Muscle layer of colon (tissue), 2 donors: ENCODE measurements around the gene LPP.
"Not testable (repeated sequence)": the region's sequence is repeated elsewhere in the genome, so short reads cannot be mapped to it uniquely, and the experiment has no call there.

Experiments used
- H3K27ac ChIP-seq: one replicate; pipeline ENCODE4 v1.7.0; 2013; ENCODE audit warnings: low read depth, mild to moderate bottlenecking, low read length, moderate library complexity
- H3K27me3 ChIP-seq, 2 donors: one replicate each; pipeline ENCODE4 v1.7.0; 2013; ENCODE audit warnings: low read length in 2 of 2, mild to moderate bottlenecking in 2 of 2; ENCODE audit not compliant: insufficient read depth in 2 of 2, control insufficient read depth in 1 of 2
- H3K36me3 ChIP-seq: one replicate; pipeline ENCODE4 v1.7.0; 2013; ENCODE audit warnings: mild to moderate bottlenecking, low read length; ENCODE audit not compliant: insufficient read depth
- H3K4me1 ChIP-seq: one replicate; pipeline ENCODE4 v1.7.0; 2013; ENCODE audit warnings: mild to moderate bottlenecking, low read length; ENCODE audit not compliant: insufficient read depth
- H3K4me3 ChIP-seq, 2 donors: one replicate each; pipeline ENCODE4 v1.7.0; 2013; ENCODE audit warnings: low read length in 2 of 2, low read depth in 1 of 2, mild to moderate bottlenecking in 1 of 2, moderate library complexity in 1 of 2
- H3K9ac ChIP-seq: one replicate; pipeline ENCODE4 v1.7.0; 2013; ENCODE audit warnings: low read length
- H3K9me3 ChIP-seq: one replicate; pipeline ENCODE4 v1.7.0; 2013; ENCODE audit warnings: mild to moderate bottlenecking, low read length
- donor health status: abdominal sarcoma.
- donor health status: Adenocarcinoma of cecum.

Gene LPP

DNA sequence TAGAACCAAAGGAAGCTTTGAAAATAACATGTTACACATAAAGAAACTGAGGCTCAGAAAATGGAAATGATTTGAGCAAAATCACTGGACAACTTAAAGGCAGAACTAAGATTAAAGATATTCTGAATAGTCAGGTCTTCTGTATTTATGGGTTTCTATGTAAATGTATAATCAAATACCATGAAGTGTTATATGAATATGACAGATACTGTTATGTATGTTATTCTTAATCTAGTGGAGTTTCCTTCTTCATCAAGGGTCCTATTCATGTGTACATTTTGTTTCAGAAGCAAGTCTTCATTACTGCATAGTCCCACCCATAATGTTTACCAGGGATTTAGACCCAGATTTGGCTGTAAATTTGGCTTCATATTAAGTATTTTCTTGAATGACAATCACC lies 547.0 kb downstream of the LPP start:
- Histone ChIP-seq H3K4me1 (peaks cover 3% of the 10 kb centered on the region), H3K9me3 (no peaks in the 10 kb centered on the region), H3K27ac (no peak overlapping the region), H3K27me3 (no peaks in the 10 kb centered on the region), H3K9ac (no peak overlapping the region), H3K4me3 (no peak overlapping the region), H3K36me3 (no peaks in the 10 kb centered on the region)

DNA sequence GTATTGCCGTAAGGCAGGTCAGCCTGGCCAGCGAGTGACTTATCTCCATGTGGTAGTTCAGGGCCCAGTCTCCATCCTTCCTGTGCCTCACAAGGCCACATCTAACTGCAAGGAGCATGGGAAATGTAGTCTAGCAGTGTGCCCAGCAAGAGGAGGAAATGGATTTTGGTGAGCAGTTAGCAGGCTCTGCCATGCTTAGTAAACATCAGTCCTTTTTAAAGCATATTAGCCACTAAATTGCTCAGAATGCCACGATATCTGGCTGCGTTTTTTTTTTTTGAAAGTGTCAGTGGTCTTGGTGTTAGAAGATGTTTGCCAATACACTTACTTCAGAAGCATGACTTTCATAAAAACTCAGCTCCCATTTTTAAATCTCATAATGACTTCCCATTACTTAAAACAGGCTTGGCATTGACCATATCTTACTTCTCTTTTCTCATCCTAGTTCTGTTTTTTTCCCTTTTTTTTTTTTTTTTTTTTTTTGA lies 547.6 kb downstream of the LPP start:
- H3K9ac ChIP-seq, result no peak overlapping the region
- no peaks in the 10 kb centered on the region for H3K9me3 ChIP-seq
- H3K27me3 ChIP-seq, result no peaks in the 10 kb centered on the region
- no peaks in the 10 kb centered on the region for H3K36me3 ChIP-seq
- no peak overlapping the region for H3K4me3 ChIP-seq
- no peak overlapping the region for H3K27ac ChIP-seq
- peaks cover 10% of the 10 kb centered on the region for H3K4me1 ChIP-seq

DNA sequence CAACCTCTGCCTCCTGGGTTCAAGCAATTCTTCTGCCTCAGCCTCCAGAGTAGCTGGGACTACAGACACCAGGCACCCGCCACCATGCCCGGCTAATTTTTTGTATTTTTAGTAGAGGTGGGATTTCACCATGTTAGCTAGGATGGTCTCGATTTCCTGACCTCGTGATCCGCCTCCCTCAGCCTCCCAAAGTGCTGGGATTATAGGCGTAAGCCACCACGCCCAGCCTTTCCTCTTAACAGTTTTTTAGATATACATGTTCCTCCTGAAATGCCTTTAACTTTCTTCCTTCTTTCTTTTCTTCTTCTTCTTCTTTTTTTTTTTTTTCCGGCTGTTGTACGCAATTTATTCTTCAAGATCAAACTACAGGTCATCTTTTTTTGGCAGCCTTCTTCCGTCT lies 548.1 kb downstream of the LPP start:
- not testable (repeated sequence) for H3K9ac ChIP-seq, H3K27me3 ChIP-seq, H3K27ac ChIP-seq, H3K9me3 ChIP-seq, H3K4me3 ChIP-seq, H3K36me3 ChIP-seq
- peaks cover 12% of the 10 kb centered on the region for H3K4me1 ChIP-seq

DNA sequence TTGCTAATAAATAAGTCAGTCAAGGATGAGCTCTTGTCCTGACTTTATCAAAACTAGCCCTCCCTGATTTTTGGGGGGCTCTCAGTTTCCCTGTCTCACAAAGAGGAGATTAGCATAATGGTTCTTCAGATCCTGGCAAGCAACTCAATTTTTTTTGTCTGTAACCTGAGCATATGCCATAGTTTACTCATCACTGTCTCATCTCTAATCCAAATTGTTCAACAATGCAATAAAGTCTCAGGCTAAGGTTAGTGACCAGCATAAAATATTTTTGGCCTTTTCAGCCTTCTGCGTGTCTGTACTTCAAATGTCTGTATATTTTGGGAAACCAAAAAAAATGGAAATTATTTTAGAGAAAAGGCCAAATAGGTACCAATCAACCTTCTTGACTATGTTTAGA lies 552.2 kb downstream of the LPP start:
- Histone ChIP-seq H3K4me1 (peaks cover 24% of the 10 kb centered on the region), H3K27me3 (no peaks in the 10 kb centered on the region), H3K4me3 (no peak overlapping the region), H3K36me3 (no peaks in the 10 kb centered on the region), H3K27ac (no peak overlapping the region), H3K9me3 (no peaks in the 10 kb centered on the region), H3K9ac (no peak overlapping the region)

DNA sequence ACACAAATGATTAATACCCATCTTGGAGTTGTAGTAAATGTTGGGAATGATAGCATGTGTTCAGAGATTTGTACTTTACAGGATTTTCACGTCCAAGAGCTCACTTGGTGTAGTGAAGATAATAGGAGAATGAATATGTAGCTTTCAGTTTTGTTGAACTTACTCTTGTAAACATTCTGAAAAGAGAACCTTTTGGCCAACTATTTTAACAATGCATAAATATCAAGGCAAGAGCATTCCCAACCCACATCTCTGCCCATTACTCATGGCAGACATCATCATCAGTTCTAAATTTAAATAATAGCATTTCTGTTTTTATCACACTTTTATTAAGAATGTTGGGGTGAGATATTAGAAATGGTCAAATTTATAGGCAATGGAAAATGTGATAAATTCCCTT lies 552.6 kb downstream of the LPP start:
- Histone ChIP-seq H3K27ac (no peak overlapping the region), H3K4me1 (peaks cover 28% of the 10 kb centered on the region), H3K4me3 (no peak overlapping the region), H3K36me3 (no peaks in the 10 kb centered on the region), H3K27me3 (no peaks in the 10 kb centered on the region), H3K9ac (no peak overlapping the region), H3K9me3 (no peaks in the 10 kb centered on the region)

DNA sequence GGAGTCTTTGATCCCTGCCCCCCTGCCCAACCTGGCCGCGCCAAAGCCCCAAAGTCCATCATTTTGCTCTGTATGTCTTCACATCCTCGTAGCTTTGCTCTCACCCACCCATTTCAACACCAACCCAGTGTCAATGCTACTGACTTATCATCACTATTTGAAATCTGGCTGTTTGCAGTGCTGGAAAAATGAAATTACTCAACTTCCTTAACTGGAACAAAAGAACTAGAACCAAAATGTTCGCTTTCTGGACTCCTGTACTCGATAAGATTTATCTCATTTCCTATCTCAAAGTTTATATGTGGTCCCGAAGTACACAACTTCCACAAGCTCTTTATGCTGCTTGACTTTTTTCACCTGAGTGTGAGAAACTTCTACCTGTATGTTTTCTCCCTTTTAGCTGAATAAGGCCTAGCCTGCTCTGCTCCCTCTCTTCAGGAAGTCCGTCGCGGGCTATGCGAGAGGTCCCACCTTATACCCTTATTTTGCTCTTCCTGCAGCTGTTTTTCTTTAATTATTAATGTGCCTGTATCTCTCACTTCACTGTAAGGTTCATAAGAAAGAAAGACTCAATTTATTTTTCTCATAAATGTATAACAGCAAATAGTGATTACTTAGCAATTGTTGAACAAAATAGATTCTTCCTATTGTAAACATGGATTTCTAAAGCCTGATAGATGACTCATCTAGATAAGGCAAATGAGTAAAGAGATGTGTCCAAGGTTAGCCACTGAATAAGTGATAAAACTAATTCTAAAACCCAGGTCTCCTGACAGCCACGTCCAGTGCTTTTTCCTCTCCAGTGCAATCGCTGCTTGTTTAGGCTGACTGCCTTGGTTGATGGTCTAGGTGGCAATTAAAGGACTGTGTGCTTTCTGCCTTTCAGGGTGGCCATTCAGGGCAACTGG lies 553.7 kb downstream of the LPP start:
- Histone ChIP-seq H3K4me3 (no peak overlapping the region), H3K9me3 (no peaks in the 10 kb centered on the region), H3K27ac (no peak overlapping the region), H3K4me1 (peaks cover 38% of the 10 kb centered on the region), H3K9ac (no peak overlapping the region), H3K36me3 (no peaks in the 10 kb centered on the region), H3K27me3 (no peaks in the 10 kb centered on the region)

DNA sequence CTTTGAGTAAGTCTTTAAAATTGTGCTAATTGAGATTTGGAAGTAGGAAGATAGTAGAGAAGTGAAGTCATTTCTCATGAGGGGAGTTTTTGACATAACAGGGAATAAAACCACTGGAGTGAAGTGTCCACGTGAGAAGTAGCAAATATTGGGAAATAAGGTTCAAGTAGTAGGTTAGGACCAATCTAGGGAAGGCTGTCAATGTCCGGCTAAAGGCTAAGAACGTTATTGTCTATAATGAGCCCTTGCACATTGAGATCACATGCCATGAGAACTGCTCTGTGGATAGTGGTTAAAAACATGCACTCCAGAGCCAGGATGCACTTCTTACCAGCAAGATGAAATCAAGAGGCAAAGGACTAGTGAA lies 557.9 kb downstream of the LPP start:
- no peaks in the 10 kb centered on the region for H3K27me3 ChIP-seq
- H3K9me3 ChIP-seq, result no peaks in the 10 kb centered on the region
- peak overlapping the region; percentile 21 for H3K27ac ChIP-seq
- H3K4me3 ChIP-seq, result peak overlapping the region in 1 of 2 donors; percentile 8
- H3K4me1 ChIP-seq, result peaks cover 30% of the 10 kb centered on the region
- H3K9ac ChIP-seq, result no peak overlapping the region
- no peaks in the 10 kb centered on the region for H3K36me3 ChIP-seq

DNA sequence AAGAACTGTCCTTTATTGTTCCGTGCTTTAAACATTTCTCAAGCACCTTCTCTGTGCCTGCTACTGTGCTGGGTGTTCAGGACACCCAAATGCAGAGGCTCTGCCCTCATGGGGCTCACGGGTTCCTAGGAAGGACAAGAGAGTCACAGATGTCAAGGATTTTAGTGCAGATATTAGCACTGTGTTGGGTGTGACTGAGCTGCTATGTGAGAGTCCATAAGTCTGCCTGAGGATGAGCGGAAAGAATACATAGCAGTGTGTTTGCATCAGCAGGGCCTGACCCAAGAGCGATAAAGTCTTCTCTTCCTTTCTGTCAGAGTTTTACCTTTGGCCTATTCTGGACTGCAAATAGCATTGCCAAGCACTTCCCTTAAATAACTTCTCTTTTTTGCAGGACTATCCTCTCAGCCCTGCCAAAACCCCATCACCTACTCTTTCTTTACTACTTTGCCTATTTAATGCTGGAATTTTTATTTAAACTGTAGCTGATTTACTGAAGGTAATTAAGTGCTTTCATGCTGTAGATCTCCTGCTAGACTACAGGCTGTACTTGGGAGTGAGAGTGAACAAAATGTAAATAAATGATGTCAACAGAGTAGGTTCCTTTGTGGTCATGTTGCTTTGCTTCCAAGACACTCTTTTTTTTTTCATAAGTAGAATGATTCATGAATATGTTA lies 558.4 kb downstream of the LPP start:
- Histone ChIP-seq H3K36me3 (no peaks in the 10 kb centered on the region), H3K4me3 (peak overlapping the region in 1 of 2 donors; percentile 8), H3K4me1 (peaks cover 30% of the 10 kb centered on the region), H3K9ac (no peak overlapping the region), H3K27me3 (no peaks in the 10 kb centered on the region), H3K9me3 (no peaks in the 10 kb centered on the region), H3K27ac (peak overlapping the region; percentile 21)

DNA sequence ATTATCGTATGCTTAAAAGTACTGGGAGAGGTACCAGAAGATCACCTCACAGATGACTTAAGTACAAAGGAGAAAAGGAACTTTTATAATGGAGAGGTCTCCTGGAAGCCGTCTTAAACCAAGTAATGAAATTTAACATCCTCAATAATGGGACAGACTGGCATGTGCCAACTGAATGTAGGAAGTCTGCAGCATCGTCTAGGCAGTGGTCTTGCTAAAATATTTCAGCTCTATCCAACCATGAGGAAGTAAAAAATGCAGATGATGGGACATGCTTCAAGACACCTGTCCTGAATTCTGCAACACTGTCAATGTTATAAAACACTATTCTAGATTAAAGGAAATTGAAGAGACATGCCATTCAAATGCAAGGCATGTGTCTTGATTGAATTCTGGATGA lies 559.0 kb downstream of the LPP start:
- Histone ChIP-seq H3K27ac (no peak overlapping the region), H3K27me3 (no peaks in the 10 kb centered on the region), H3K9ac (no peak overlapping the region), H3K4me1 (peaks cover 30% of the 10 kb centered on the region), H3K9me3 (no peaks in the 10 kb centered on the region), H3K36me3 (no peaks in the 10 kb centered on the region), H3K4me3 (no peak overlapping the region)

DNA sequence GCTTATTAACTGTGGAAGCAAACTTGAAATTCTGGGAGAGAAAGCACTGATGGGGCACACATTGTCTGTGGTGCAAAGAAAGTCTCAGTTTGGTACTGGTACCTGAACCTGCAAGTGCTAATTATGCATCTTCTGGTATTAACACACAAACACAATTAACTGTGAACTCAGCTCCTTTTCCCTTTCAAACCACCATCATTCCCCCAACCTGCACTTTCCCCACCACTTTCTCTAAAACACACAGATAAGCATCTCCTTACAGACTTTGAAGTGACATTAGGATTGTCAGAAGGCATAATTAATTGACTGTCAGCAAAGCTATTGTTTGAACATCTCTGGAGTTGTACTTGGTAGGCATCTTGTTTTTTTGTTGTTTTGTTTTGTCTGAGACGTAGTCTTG lies 565.6 kb downstream of the LPP start:
- Histone ChIP-seq H3K27ac (no peak overlapping the region), H3K9ac (no peak overlapping the region), H3K36me3 (no peaks in the 10 kb centered on the region), H3K9me3 (no peaks in the 10 kb centered on the region), H3K4me1 (peaks cover 16% of the 10 kb centered on the region), H3K4me3 (no peak overlapping the region), H3K27me3 (no peaks in the 10 kb centered on the region)

DNA sequence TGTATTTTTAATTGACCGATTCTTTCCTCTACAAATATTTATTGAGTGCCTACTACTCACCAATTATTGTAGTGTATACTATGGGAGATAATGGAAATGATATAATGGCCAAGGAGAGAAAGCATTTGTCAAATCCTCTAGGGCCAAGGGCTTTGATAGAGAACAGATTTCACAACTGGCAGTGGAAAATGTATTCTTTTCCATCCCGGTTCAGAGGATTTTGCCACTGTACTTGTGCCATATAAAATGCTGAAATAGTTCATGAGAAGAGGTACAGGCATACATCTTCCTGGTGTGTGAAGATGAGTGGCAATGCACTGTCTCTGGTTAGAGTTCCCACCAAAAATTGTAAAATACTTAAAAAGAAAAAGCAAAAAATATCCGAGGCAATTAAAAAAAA lies 566.3 kb downstream of the LPP start:
- no peak overlapping the region for H3K4me3 ChIP-seq

More for the DNA sequence above, 566.3 kb downstream of the LPP start:
- Histone ChIP-seq H3K4me1 (peaks cover 16% of the 10 kb centered on the region), H3K9ac (no peak overlapping the region), H3K27ac (no peak overlapping the region), H3K36me3 (no peaks in the 10 kb centered on the region), H3K27me3 (no peaks in the 10 kb centered on the region), H3K9me3 (no peaks in the 10 kb centered on the region)
